ENCODE measurements around the gene SPPL3. TPM values are rescaled to one million over a fixed set of nuclear protein-coding genes. Genes with fewer than 3 reads are reported as not detected.

Gene SPPL3
- total RNA-seq, 1 donor from 2014 or later, result 25.8 TPM

DNA sequence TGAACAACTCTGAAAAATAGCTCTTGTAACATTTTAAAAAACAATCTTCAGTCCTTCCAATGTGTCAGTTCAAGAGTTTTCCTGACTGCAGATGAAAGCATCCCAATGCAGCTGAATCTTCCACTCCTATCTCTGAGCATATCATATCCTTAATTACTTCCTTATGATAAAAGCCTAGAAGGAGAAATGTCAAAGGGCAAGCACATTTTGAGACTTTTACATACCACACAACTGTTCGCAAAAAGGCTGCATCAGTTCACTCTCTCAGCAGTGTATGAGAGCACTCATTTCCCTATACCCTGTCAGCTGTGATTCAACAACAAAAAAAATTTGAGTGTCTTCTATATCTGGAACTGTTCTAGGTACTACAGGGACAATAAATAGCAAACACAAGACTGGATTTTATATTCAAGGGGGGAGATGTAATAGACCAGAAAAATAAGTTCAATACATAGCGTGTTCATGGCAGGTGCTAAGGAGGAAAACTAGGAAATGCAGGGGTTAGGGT is 112.4 kb downstream of the SPPL3 start:
- H2AFZ ChIP-seq (replicated peaks), result no peak overlapping the region
- Mint-ChIP-seq H3K4me3 (no peak overlapping the region), H3K36me3 (peaks cover 35% of the 10 kb centered on the region), H3K4me1 (no peaks in the 10 kb centered on the region), H3K27ac (no peak overlapping the region), H3K27me3 (ENCODE audit: insufficient read depth, low read depth) (no peaks in the 10 kb centered on the region), H3K9me3 (peaks cover 30% of the 10 kb centered on the region)
- no peak overlapping the region for H3K4me2 ChIP-seq
- H3K4me1 ChIP-seq, result no peaks in the 10 kb centered on the region
- H3K27ac ChIP-seq, result no peak overlapping the region
- no peak overlapping the region for H3K4me3 ChIP-seq
- no peak for TF ChIP-seq EZH2phosphoT487 (IDR thresholded peaks at IDR 0.05)
- no peak for TF ChIP-seq EZH2 (IDR thresholded peaks at IDR 0.05)
- TF ChIP-seq, protein P1, sequence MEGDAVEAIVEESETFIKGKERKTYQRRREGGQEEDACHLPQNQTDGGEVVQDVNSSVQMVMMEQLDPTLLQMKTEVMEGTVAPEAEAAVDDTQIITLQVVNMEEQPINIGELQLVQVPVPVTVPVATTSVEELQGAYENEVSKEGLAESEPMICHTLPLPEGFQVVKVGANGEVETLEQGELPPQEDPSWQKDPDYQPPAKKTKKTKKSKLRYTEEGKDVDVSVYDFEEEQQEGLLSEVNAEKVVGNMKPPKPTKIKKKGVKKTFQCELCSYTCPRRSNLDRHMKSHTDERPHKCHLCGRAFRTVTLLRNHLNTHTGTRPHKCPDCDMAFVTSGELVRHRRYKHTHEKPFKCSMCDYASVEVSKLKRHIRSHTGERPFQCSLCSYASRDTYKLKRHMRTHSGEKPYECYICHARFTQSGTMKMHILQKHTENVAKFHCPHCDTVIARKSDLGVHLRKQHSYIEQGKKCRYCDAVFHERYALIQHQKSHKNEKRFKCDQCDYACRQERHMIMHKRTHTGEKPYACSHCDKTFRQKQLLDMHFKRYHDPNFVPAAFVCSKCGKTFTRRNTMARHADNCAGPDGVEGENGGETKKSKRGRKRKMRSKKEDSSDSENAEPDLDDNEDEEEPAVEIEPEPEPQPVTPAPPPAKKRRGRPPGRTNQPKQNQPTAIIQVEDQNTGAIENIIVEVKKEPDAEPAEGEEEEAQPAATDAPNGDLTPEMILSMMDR (IDR thresholded peaks at IDR 0.05), result no peak
- peaks cover 7% of the 10 kb centered on the region for H3K9me3 ChIP-seq (ENCODE audit: low read depth)
- no peaks in the 10 kb centered on the region for H4K20me1 ChIP-seq (ENCODE audit: low read depth)
- no peaks in the 10 kb centered on the region for H3K36me3 ChIP-seq
- no peaks in the 10 kb centered on the region for H3K79me2 ChIP-seq (ENCODE audit: low read depth)
- H3K9ac ChIP-seq, result no peak overlapping the region
- no peak for DNase-seq (ENCODE audit: low spot score)
- no peaks in the 10 kb centered on the region for H3K27me3 ChIP-seq
- no peaks in the 10 kb centered on the region for H3F3A ChIP-seq (ENCODE audit: low read depth)

DNA sequence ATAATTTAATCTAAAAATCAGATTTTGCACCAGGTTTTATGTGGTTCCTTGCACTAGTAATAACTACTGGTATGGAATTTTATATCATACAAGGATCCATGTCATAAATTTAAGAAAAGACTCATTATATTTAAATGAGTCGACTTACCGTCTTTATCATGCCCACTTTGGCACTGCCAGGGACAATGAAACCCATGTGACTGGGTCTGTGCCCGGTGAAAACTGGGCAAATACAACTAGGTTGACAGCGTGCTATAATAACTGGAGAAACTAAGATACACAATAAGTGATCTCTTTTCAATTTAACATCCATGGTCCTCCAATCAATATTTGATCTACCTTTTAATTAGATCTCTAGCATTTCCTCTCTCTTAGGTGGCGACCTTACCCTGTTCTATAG is 114.0 kb downstream of the SPPL3 start:
- Histone ChIP-seq H4K20me1 (ENCODE audit: low read depth) (no peaks in the 10 kb centered on the region), H3K4me2 (no peak overlapping the region), H3K9me3 (ENCODE audit: low read depth) (no peaks in the 10 kb centered on the region), H3K27me3 (no peaks in the 10 kb centered on the region), H3K4me1 (no peaks in the 10 kb centered on the region), H3K36me3 (no peaks in the 10 kb centered on the region), H3K9ac (no peak overlapping the region), H3F3A (ENCODE audit: low read depth) (no peaks in the 10 kb centered on the region), H2AFZ (replicated peaks) (no peak overlapping the region), H3K79me2 (ENCODE audit: low read depth) (no peaks in the 10 kb centered on the region), H3K4me3 (no peak overlapping the region), H3K27ac (no peak overlapping the region)
- DNase-seq (ENCODE audit: low spot score), result no peak
- H3K9me3 Mint-ChIP-seq, result peaks cover 14% of the 10 kb centered on the region
- TF ChIP-seq EZH2 (IDR thresholded peaks at IDR 0.05) (no peak), EZH2phosphoT487 (IDR thresholded peaks at IDR 0.05) (no peak)
- TF ChIP-seq, protein P1 (IDR thresholded peaks at IDR 0.05), result no peak
- H3K27me3 Mint-ChIP-seq (ENCODE audit: insufficient read depth, low read depth), result no peaks in the 10 kb centered on the region
- H3K27ac Mint-ChIP-seq, result no peak overlapping the region
- H3K4me3 Mint-ChIP-seq, result no peak overlapping the region
- peaks cover 22% of the 10 kb centered on the region for H3K36me3 Mint-ChIP-seq
- H3K4me1 Mint-ChIP-seq, result no peaks in the 10 kb centered on the region

DNA sequence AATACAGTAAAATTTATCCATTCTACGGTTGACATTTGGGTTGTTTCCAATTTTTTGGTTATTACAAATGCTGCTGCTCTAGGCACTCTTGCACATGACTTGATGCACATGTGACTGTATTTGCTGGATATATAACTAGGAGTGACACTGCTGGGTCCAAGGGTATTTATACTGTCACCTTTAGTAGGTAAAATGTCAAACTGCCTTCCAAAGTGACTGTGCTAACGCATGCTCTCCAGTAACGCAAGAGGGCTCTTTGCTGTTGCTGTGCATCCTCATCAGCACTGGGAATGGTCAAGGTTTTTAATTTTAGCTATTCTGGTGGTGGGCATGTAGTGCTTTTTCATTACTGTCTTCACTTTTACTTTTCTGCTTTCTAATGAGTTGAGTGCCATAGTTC is 116.3 kb downstream of the SPPL3 start:
- Histone ChIP-seq H3F3A (ENCODE audit: low read depth) (no peaks in the 10 kb centered on the region), H4K20me1 (ENCODE audit: low read depth) (no peaks in the 10 kb centered on the region), H3K4me1 (no peaks in the 10 kb centered on the region), H3K27me3 (no peaks in the 10 kb centered on the region), H3K4me3 (no peak overlapping the region), H3K4me2 (no peak overlapping the region), H3K9ac (no peak overlapping the region), H3K79me2 (ENCODE audit: low read depth) (no peaks in the 10 kb centered on the region), H3K36me3 (peaks cover 4% of the 10 kb centered on the region), H2AFZ (replicated peaks) (no peak overlapping the region), H3K9me3 (ENCODE audit: low read depth) (no peaks in the 10 kb centered on the region), H3K27ac (no peak overlapping the region)
- Mint-ChIP-seq H3K27ac (no peak overlapping the region), H3K36me3 (peaks cover 18% of the 10 kb centered on the region), H3K4me1 (no peaks in the 10 kb centered on the region), H3K4me3 (no peak overlapping the region), H3K27me3 (ENCODE audit: insufficient read depth, low read depth) (no peaks in the 10 kb centered on the region), H3K9me3 (no peaks in the 10 kb centered on the region)
- DNase-seq (ENCODE audit: low spot score), result no peak
- TF ChIP-seq, protein P1 (IDR thresholded peaks at IDR 0.05), result no peak
- TF ChIP-seq EZH2phosphoT487 (IDR thresholded peaks at IDR 0.05) (no peak), EZH2 (IDR thresholded peaks at IDR 0.05) (no peak)
